AG04450 (cell line): Measurements from ENCODE around the gene TNRC6C. TPM values are rescaled to one million over a fixed set of nuclear protein-coding genes. Genes with fewer than 3 reads are reported as not detected.

Experiments used
- CTCF ChIA-PET: fragments of 300-600, 350-600 bp; formaldehyde crosslinking; extraction: SDS; loops from one replicate; lab custom pipeline; 2022; ENCODE audit warnings: antibody characterized with exemption, inconsistent platforms; lab: Charles Lee
- POLR2A ChIA-PET: fragments of 350-600 bp; formaldehyde crosslinking; extraction: SDS; loops from one replicate; lab custom pipeline; 2021; ENCODE audit warnings: antibody characterized with exemption, inconsistent platforms; lab: Yijun Ruan, JAX
- DNase-seq: peaks from one replicate; pipeline ENCODE4 v3.0.0-alpha.2; 2011; ENCODE audit warnings: low read depth, low spot score
- H3K27ac ChIP-seq: one replicate; pipeline ENCODE4 v1.5.1; 2012; ENCODE audit warnings: low read depth, low read length, control low read depth
- H3K27me3 ChIP-seq: one replicate; pipeline ENCODE4 v1.6.0; 2012; ENCODE audit warnings: low read length; ENCODE audit not compliant: control insufficient read depth, insufficient read depth
- H3K4me3 ChIP-seq: 2 replicates; pipeline ENCODE4 v1.5.1; 2011; ENCODE audit warnings: mild to moderate bottlenecking, low read depth, low read length, control low read depth
- H3K9me3 ChIP-seq: 2 replicates; pipeline ENCODE4 v1.5.1; 2012; ENCODE audit warnings: low read length; ENCODE audit not compliant: control insufficient read depth, insufficient read depth
- CTCF ChIP-seq: IDR thresholded peaks from 2 replicates; pipeline ENCODE4 v1.5.1; 2011; ENCODE audit warnings: low read depth, low read length, control low read depth, inconsistent platforms
- polyA plus RNA-seq: library from polyadenylated mRNA; depleted of rRNA; stranded (reverse); fragments of >200 nt; gene quantifications from 2 replicates; pipeline ENCODE4 v1.2.3, GENCODE V29; 2011

TNRC6C gene
- polyA plus RNA-seq, 1 experiment = 1.2 TPM

GRCh38 chr17:78101542-78101941, 143.0 kb downstream of the TNRC6C start:
- no peak overlapping the region for H3K27ac ChIP-seq
- no peak for TF ChIP-seq CTCF
- ChIA-PET POLR2A (no interaction called here), CTCF (no interaction called here)
- H3K27me3 ChIP-seq = no peaks in the 10 kb centered on the region
- H3K9me3 ChIP-seq = peaks cover 8% of the 10 kb centered on the region; the same call in 1 of the 2 replicates
- no peak overlapping the region for H3K4me3 ChIP-seq
- no peak for DNase-seq

- H3K27ac ChIP-seq = no peak overlapping the region
- no peak for DNase-seq
- no peaks in the 10 kb centered on the region for H3K27me3 ChIP-seq
- peaks cover 7% of the 10 kb centered on the region; the same call in 1 of the 2 replicates for H3K9me3 ChIP-seq
- TF ChIP-seq CTCF = no peak
- H3K4me3 ChIP-seq = no peak overlapping the region
- POLR2A ChIA-PET = no interaction called here
- CTCF ChIA-PET = interaction anchor here (0.8 to 1.2 kb wide), 2 partner anchors 18 to 84 kb away, joined by 3 read pairs; no protein-coding TSS in a partner anchor
Observed at GRCh38 chr17:78103311-78103710, 144.8 kb downstream of the TNRC6C start.

- H3K27ac ChIP-seq = no peak overlapping the region
- CTCF ChIA-PET = interaction anchor here (1.3 kb wide), 1 partner anchor 19 kb away, joined by 4 read pairs; no protein-coding TSS in a partner anchor
Observed at GRCh38 chr17:78104540-78104941, 146.0 kb downstream of the TNRC6C start.

GRCh38 chr17:78105101-78105500, 146.6 kb downstream of the TNRC6C start:
- Histone ChIP-seq H3K9me3 (0 out of 2 replicates have a peak, but pooled peaks cover 3% of the 10 kb centered on the region), H3K4me3 (no peak overlapping the region), H3K27me3 (no peaks in the 10 kb centered on the region), H3K27ac (no peak overlapping the region)
- POLR2A ChIA-PET = no interaction called here
- CTCF ChIA-PET = interaction anchor here (0.6 to 1.3 kb wide), 5 partner anchors 7 to 1041 kb away, joined by 4 to 5 read pairs (median 4); no protein-coding TSS in a partner anchor
- no peak for TF ChIP-seq CTCF
- no peak for DNase-seq

More at GRCh38 chr17:78104540-78104941, 146.0 kb downstream of the TNRC6C start:
- POLR2A ChIA-PET = no interaction called here
- TF ChIP-seq CTCF = no peak
- Histone ChIP-seq H3K27me3 (no peaks in the 10 kb centered on the region), H3K4me3 (no peak overlapping the region), H3K9me3 (0 out of 2 replicates have a peak, but pooled peaks cover 3% of the 10 kb centered on the region)
- no peak for DNase-seq

- POLR2A ChIA-PET = no interaction called here
- Histone ChIP-seq H3K27me3 (no peaks in the 10 kb centered on the region), H3K4me3 (no peak overlapping the region), H3K9me3 (no peaks in the 10 kb centered on the region), H3K27ac (no peak overlapping the region)
- CTCF ChIA-PET = interaction anchor here (0.6 to 1.3 kb wide), 7 partner anchors 8 to 1041 kb away, joined by 3 to 5 read pairs (median 4); no protein-coding TSS in a partner anchor
- DNase-seq = no peak
- no peak for TF ChIP-seq CTCF
Observed at GRCh38 chr17:78105551-78105950, 147.0 kb downstream of the TNRC6C start.
